ENCODE data around the gene CNIH1.
A peak's percentile ranks its signal among the peaks of the same experiment; 100 is the strongest.
"Not testable (repeated sequence)": the region's sequence is repeated elsewhere in the genome, so short reads cannot be mapped to it uniquely, and the experiment has no call there.

The CNIH1 gene

GRCh38 chr14:54425537-54426274 lies 15.5 kb downstream of the CNIH1 start:
- no peak for DNase-seq

GRCh38 chr14:54425068-54425467 lies 16.1 kb downstream of the CNIH1 start:
- no peak for DNase-seq

- no peak for DNase-seq
Observed at GRCh38 chr14:54424479-54424901, 16.7 kb downstream of the CNIH1 start.

- no peak for DNase-seq
Observed at GRCh38 chr14:54423991-54424390, 17.2 kb downstream of the CNIH1 start.

- DNase-seq: no peak
Observed at GRCh38 chr14:54420478-54421142, 20.6 kb downstream of the CNIH1 start.

- no peak for DNase-seq
Observed at GRCh38 chr14:54411371-54411770, 29.8 kb downstream of the CNIH1 start.

- no peak for DNase-seq
Observed at GRCh38 chr14:54410215-54410614, 31.0 kb downstream of the CNIH1 start.

GRCh38 chr14:54403401-54404005 lies 37.7 kb downstream of the CNIH1 start:
- DNase-seq: not testable (repeated sequence)

GRCh38 chr14:54399560-54399959 lies 41.6 kb downstream of the CNIH1 start:
- DNase-seq: no peak

GRCh38 chr14:54396493-54397335 lies 44.5 kb downstream of the CNIH1 start, which contains the start of gene CDKN3:
Gene CDKN3, plus strand, starts transcription at chr14:54397007. Its CDS starts 62 bp downstream, at chr14:54397069.
- DNase-seq: peak; percentile 97

GRCh38 chr14:54396183-54396492 lies 45.0 kb downstream of the CNIH1 start:
- DNase-seq: no peak

GRCh38 chr14:54395716-54396115 lies 45.5 kb downstream of the CNIH1 start:
- no peak for DNase-seq

GRCh38 chr14:54395284-54395683 lies 45.9 kb downstream of the CNIH1 start:
- no peak for DNase-seq

- no peak for DNase-seq
Observed at GRCh38 chr14:54394596-54394995, 46.6 kb downstream of the CNIH1 start.

- not testable (repeated sequence) for DNase-seq
Observed at GRCh38 chr14:54392986-54393884, 47.9 kb downstream of the CNIH1 start.

GRCh38 chr14:54392131-54392859 lies 48.9 kb downstream of the CNIH1 start:
- no peak for DNase-seq

- DNase-seq: no peak
Observed at GRCh38 chr14:54387328-54387727, 53.8 kb downstream of the CNIH1 start.

- DNase-seq: no peak
Observed at GRCh38 chr14:54385556-54385955, 55.6 kb downstream of the CNIH1 start.

- DNase-seq: no peak
Observed at GRCh38 chr14:54383835-54384234, 57.3 kb downstream of the CNIH1 start.

- DNase-seq: no peak
Observed at GRCh38 chr14:54381821-54382220, 59.4 kb downstream of the CNIH1 start.

- DNase-seq: not testable (repeated sequence)
Observed at GRCh38 chr14:54380558-54380957, 60.6 kb downstream of the CNIH1 start.
